GM12801 (cell line): ENCODE results near the gene STK16.

Experiments
- CTCF ChIP-seq: IDR thresholded peaks from one replicate; pipeline ENCODE4 v1.5.1; 2011; ENCODE audit warnings: control low read depth; ENCODE audit not compliant: insufficient read length; ENCODE audit errors: extremely low read depth

Gene STK16

DNA sequence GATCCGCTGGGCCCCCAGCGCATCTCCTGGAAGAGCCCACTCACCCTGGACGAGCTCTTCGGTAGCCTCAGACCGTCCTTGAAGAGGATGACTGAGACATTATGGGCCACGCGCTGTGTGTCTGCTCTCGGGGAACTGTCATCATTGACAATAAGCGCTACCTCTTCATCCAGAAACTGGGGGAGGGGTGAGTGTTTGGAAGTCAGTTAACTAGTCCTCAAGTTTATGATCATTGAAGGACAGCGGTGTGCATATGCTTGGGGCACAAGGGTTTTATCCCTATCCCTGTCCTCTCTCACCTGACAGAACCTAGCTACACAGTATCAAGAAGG is 586 bp downstream of the STK16 start:
- no peak for TF ChIP-seq CTCF

DNA sequence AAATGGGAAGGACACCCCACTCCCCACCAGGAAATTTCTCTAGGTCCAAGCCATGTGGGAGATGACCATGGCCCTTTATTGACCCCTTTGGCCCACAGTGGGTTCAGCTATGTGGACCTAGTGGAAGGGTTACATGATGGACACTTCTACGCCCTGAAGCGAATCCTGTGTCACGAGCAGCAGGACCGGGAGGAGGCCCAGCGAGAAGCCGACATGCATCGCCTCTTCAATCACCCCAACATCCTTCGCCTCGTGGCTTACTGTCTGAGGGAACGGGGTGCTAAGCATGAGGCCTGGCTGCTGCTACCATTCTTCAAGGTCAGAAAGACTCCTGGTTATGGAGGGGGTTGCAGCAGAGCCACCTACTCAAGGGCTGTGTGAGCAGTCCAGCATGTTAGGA is 1.3 kb downstream of the STK16 start:
- no peak for TF ChIP-seq CTCF

DNA sequence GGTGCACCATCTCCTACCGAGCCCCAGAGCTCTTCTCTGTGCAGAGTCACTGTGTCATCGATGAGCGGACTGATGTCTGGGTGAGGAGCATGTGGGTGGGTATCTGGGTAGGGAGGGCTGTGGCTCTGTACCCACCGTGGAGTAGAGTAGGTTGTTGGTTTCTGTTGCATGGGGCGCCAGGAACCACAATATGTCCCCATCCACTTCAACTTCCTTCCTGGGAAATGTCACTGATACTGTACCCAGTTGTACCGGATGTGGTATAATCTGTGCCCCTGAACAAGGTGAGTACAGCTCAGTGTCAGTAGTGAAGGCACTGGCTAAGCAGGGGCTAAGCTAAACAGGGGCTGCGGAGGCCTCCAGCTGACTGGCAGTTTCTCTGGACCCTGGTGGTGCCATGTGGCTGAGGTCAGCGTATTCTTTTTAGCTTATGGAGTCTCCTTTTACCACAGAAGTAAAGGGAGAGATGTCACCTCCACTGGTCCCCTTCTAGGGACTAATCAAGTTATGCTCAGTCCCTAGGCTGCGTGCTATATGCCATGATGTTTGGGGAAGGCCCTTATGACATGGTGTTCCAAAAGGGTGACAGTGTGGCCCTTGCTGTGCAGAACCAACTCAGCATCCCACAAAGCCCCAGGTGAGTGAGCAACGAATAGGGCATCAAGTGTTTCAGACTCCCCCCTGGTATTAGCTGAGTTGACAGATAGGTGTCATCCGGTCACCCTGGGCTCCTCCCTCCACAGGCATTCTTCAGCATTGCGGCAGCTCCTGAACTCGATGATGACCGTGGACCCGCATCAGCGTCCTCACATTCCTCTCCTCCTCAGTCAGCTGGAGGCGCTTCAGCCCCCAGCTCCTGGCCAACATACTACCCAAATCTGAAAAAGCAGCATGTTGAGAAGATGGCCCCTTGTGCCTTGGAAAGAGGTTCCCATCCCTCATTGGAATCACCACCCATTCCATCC is 2.7 kb downstream of the STK16 start:
- no peak for TF ChIP-seq CTCF

GRCh38 chr2:219248845-219249202 is 3.5 kb downstream of the STK16 start:
- no peak for TF ChIP-seq CTCF

DNA sequence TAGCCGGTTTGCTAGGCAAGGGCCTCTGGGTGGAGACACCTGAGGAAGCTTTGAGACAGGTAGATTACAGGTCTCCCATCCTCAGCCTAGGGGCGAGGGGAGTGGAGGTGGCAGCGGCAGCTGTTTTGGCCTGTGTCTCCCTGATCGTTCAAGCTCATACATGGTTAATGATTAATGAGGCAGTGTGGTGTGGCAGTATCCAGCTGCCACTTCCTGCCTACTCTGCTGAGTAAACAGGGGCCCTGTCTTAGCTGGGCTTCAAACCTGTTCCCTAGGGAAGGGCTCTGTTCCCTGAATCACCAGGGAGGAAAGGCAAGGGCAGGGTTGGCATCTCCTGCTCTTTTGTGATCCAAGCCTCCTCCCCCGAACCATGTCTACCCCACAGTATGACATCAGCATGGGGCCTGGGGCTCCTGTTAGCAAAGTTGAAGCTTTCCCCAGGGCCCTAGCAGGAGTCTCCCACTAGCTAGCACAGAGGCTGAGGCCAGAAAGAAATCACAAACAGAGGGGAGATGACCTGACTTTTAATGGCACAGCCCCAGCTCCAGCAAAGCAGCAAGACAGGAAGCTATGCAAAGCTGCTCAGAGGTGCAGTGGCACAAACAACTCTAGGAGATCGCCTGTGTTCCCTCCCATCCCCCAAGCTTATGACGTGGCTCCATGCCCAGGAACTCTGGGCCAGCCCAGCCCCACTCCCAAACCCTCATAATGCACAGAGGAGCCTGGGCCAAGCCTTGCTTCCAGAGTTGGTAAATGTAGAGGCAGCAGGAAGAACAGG is 4.1 kb downstream of the STK16 start:
- TF ChIP-seq CTCF, result no peak

DNA sequence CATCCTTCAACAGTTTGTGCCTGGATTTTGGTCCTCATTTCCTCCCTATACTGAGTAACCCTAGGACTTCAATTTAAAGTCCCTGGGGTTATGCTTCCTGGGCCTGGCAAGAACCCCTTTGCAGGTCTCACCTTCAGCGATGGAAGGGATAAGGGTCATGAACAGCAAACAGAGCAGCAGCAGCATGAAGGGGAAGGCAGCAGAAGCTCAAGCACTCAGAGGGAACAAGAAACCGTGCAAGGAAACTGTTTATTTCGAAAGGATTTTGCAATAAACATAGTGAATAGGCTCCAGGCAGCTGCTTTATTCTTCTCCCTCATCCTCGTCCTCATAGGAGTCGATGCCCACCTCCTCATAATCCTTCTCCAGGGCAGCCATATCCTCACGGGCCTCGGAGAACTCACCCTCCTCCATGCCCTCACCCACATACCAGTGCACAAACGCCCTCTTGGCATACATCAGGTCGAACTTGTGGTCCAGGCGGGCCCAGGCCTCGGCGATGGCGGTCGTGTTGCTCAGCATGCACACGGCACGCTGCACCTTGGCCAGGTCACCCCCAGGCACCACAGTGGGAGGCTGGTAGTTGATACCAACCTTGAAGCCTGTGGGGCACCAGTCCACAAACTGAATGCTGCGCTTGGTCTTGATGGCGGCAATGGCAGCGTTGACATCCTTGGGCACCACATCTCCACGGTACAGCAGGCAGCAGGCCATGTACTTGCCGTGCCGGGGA is 4.9 kb downstream of the STK16 start:
- TF ChIP-seq CTCF, result no peak

GRCh38 chr2:219251656-219252055 is 6.4 kb downstream of the STK16 start:
- no peak for TF ChIP-seq CTCF
